K562 (cell line): ENCODE data around the gene SMIM22. TPM values are rescaled to one million over a fixed set of nuclear protein-coding genes. Genes with fewer than 3 reads are reported as not detected.

Source experiments
- ATAC-seq: fragments of 200-7000 bp; cut with Tn5 transposase; 3 replicates; pipeline ENCODE4 v1.9.1; 2020; ENCODE audit warnings: moderate library complexity
- BruUV-seq: library from RNA; stranded (reverse); fragments of 400-500 nt; replicated peaks from 2 replicates; lab custom pipeline; 2021; lab: Mats Ljungman, UMichigan
- CTCF ChIA-PET: fragments of 300-600 bp; formaldehyde crosslinking; extraction: SDS; loops from one replicate; lab custom pipeline; 2021; ENCODE audit warnings: low intra/inter-chr PET ratio; lab: Yijun Ruan, JAX
- POLR2A ChIA-PET: fragments of 300-600, 350-650 bp; sonication (Branson Sonifier 250); formaldehyde crosslinking; extraction: SDS; loops from one replicate; lab custom pipeline; 2021; ENCODE audit warnings: antibody characterized with exemption, inconsistent platforms; lab: Yijun Ruan, JAX
- DNase-seq, 4 experiments: peaks; one replicate each; pipeline versions ENCODE4 v3.0.0 to v3.0.0-alpha.2; 2011 to 2018; ENCODE audit warnings: low spot score in 3 of 4, mixed read lengths in 3 of 4; ENCODE audit errors: extremely low read depth in 1 of 4
- FAIRE-seq: peaks from 2 replicates; lab custom pipeline; 2011; peaks lifted over from hg19 to GRCh38; lab: Jason Lieb, UNC
- H2AFZ ChIP-seq: 2 replicates; pipeline ENCODE4 v1.6.0; 2011; ENCODE audit warnings: low read depth, low read length, control low read depth, inconsistent platforms
- H3K27ac ChIP-seq: fragments of 200-600 bp; 3 replicates; pipeline ENCODE4 v1.8.0; 2011; ENCODE audit warnings: low read depth, mild to moderate bottlenecking, control low read depth, inconsistent platforms, low read length, moderate library complexity, mixed read lengths; ENCODE audit errors: extremely low read depth
- H3K27me3 ChIP-seq, 2 experiments: fragments of 300-600 bp in 1 of 2; 2 replicates in 1 of 2; 3 replicates in 1 of 2; pipeline versions ENCODE4 v1.6.0 to v1.8.0; 2011; ENCODE audit warnings: inconsistent platforms in 2 of 2, low read length in 2 of 2, mild to moderate bottlenecking in 1 of 2, mixed read lengths in 1 of 2, moderate library complexity in 1 of 2; ENCODE audit not compliant: control insufficient read depth in 2 of 2, insufficient read depth in 2 of 2
- H3K36me3 ChIP-seq: fragments of 300-600 bp; 3 replicates; pipeline ENCODE4 v1.8.0; 2011; ENCODE audit warnings: mild to moderate bottlenecking, low read length, inconsistent platforms; ENCODE audit not compliant: control insufficient read depth, insufficient read depth
- H3K4me1 ChIP-seq, 2 experiments: fragments of 200-600 bp in 1 of 2; replicated peaks in 1 of 2; 2 replicates in 1 of 2; 3 replicates in 1 of 2; pipeline versions ENCODE4 v1.5.1 to v1.8.0; 2011; ENCODE audit warnings: inconsistent platforms in 2 of 2, low read length in 2 of 2, mild to moderate bottlenecking in 1 of 2, mixed read lengths in 1 of 2, moderate library complexity in 1 of 2; ENCODE audit not compliant: control insufficient read depth in 2 of 2, insufficient read depth in 2 of 2
- H3K4me2 ChIP-seq: 2 replicates; pipeline ENCODE4 v1.6.1; 2011; ENCODE audit warnings: low read length, control low read depth, inconsistent platforms, mixed read lengths; ENCODE audit not compliant: insufficient read depth
- H3K4me3 ChIP-seq: fragments of 200-600 bp; sonication (generic), shearing (Covaris generic); 2 replicates; pipeline ENCODE4 v1.5.1; 2016; ENCODE audit warnings: control low read depth, inconsistent platforms
- H3K79me2 ChIP-seq: fragments of 200-600 bp; 3 replicates; pipeline ENCODE4 v1.8.0; 2011; ENCODE audit warnings: low read length, inconsistent platforms; ENCODE audit not compliant: control insufficient read depth, insufficient read depth
- H3K9ac ChIP-seq, 2 experiments: 2 replicates each; pipeline versions ENCODE4 v1.6.0 to v1.6.1; 2011; ENCODE audit warnings: low read depth in 2 of 2, low read length in 2 of 2, control low read depth in 1 of 2, inconsistent platforms in 1 of 2, mild to moderate bottlenecking in 1 of 2, mixed read lengths in 1 of 2; ENCODE audit not compliant: insufficient read depth in 1 of 2
- H3K9me1 ChIP-seq: one replicate; pipeline ENCODE4 v1.6.0; 2011; ENCODE audit warnings: inconsistent platforms, mild to moderate bottlenecking, low read length, moderate library complexity; ENCODE audit not compliant: control insufficient read depth, insufficient read depth
- H3K9me3 ChIP-seq: replicated peaks from 2 replicates; pipeline ENCODE4 v1.5.1; 2011; ENCODE audit warnings: low read depth, low read length, inconsistent platforms; ENCODE audit not compliant: control insufficient read depth, insufficient read depth
- H4K20me1 ChIP-seq: replicated peaks from 2 replicates; pipeline ENCODE4 v1.6.1; 2011; ENCODE audit warnings: low read length, inconsistent platforms, mixed read lengths; ENCODE audit not compliant: control insufficient read depth, insufficient read depth
- ADNP ChIP-seq: fragments of 200-800 bp; sonication (Bioruptor generic); IDR thresholded peaks from 2 replicates; pipeline ENCODE4 v1.6.1; 2016; ENCODE audit warnings: missing genetic modification characterization, missing compliant biosample characterization
- BCOR ChIP-seq: fragments of 450-650 bp; IDR thresholded peaks from 2 replicates; pipeline ENCODE4 v1.6.1; 2016
- CBX1 ChIP-seq: sonication (generic); IDR thresholded peaks from 2 replicates; pipeline ENCODE4 v1.6.1; 2016; ENCODE audit warnings: antibody characterized with exemption, low read depth, mild to moderate bottlenecking
- COPS2 ChIP-seq: fragments of 450-650 bp; conservative IDR thresholded peaks from 2 replicates; pipeline ENCODE4 v1.6.1; 2016; ENCODE audit warnings: mild to moderate bottlenecking, moderate library complexity
- CREBBP ChIP-seq: IDR thresholded peaks from one replicate; pipeline ENCODE4 v1.6.1; 2012; ENCODE audit warnings: low read depth, mild to moderate bottlenecking, control low read depth, inconsistent platforms, low read length
- KDM1A ChIP-seq, 2 experiments: fragments of 450-650 bp; IDR thresholded peaks; 2 replicates each; pipeline ENCODE4 v1.6.1; 2016; ENCODE audit warnings: mild to moderate bottlenecking in 2 of 2
- PHF20 ChIP-seq: fragments of 450-650 bp; IDR thresholded peaks from 2 replicates; pipeline ENCODE4 v1.6.1; 2018; ENCODE audit not compliant: partially characterized antibody
- RBM25 ChIP-seq: fragments of 200-400 bp; formaldehyde crosslinking; IDR thresholded peaks from 2 replicates; pipeline ENCODE4 v1.6.1; 2018; ENCODE audit warnings: low read length, low read depth, moderate library complexity; ENCODE audit not compliant: severe bottlenecking
- ZNF146 ChIP-seq: IDR thresholded peaks from one replicate; pipeline ENCODE4 v1.6.1; 2018; ENCODE audit warnings: missing compliant biosample characterization; ENCODE audit not compliant: unreplicated experiment
- ZNF274 ChIP-seq: IDR thresholded peaks from 2 replicates; pipeline ENCODE4 v1.6.1; 2011; ENCODE audit warnings: low read depth, mild to moderate bottlenecking, low read length, moderate library complexity, borderline replicate concordance
- WGBS: fragments of 100-300 bp; shearing (Covaris generic); methylation state at CpG from one replicate; pipeline ENCODE4 v1.1.6; 2016; ENCODE audit warnings: low coverage, mixed read lengths; ENCODE audit not compliant: insufficient coverage; ENCODE audit errors: missing lambda C conversion rate; 5-methylcytosine and 5-hydroxymethylcytosine counted together
- in situ Hi-C: fragments of 300-500 bp; cut with MboI; formaldehyde crosslinking; loops from 4 replicates; pipeline ENCODE4 v1.15.0; 2018; ENCODE audit warnings: inconsistent platforms, mixed read lengths
- intact Hi-C: fragments of 100-400 bp; cut with micrococcal nuclease; formaldehyde crosslinking; loops from 2 replicates; pipeline ENCODE4 v1.14.2; 2022
- polyA plus RNA-seq, 8 experiments: library from polyadenylated mRNA; depleted of rRNA in 4 of 8; stranded (reverse) in 5 of 8; unstranded in 3 of 8; fragments of >200 nt; fragmentation: Nextera tagmentation in 2 of 8; fragmentation: Illumina TruSeq in 1 of 8; extraction: Ambion mirVana in 2 of 8; extraction: Trizol in 1 of 8; gene quantifications; 2 replicates each; pipeline versions ENCODE4 v1.2.1 to v1.2.3, GENCODE V29; 2011 to 2014; ENCODE audit warnings: inconsistent platforms in 1 of 8, missing spikeins in 1 of 8
- total RNA-seq, 7 experiments: library from RNA; depleted of rRNA in 6 of 7; stranded (reverse); fragments of >200 nt in 6 of 7; fragmentation: Illumina TruSeq in 2 of 7; extraction: Trizol in 2 of 7; gene quantifications; 2 replicates each; pipeline versions ENCODE4 v1.2.1 to v1.2.3, GENCODE V29; 2011 to 2021; ENCODE audit warnings: low replicate concordance in 1 of 7
- TF ChIP-seq, protein P1 (sequence below): fragments of 200-800 bp; sonication (Bioruptor generic); IDR thresholded peaks from 2 replicates; pipeline ENCODE4 v1.6.1; 2017; ENCODE audit warnings: missing genetic modification characterization, missing compliant biosample characterization
- TF ChIP-seq, protein P2 (sequence below): fragments of 250-450 bp; sonication (Bioruptor Pico); IDR thresholded peaks from 2 replicates; pipeline ENCODE4 v1.5.0; 2021; ENCODE audit warnings: mild to moderate bottlenecking, moderate library complexity
- TF ChIP-seq, protein P3 (sequence below): fragments of 250-450 bp; sonication (Bioruptor Pico); IDR thresholded peaks from 2 replicates; pipeline ENCODE4 v1.9.0; 2021; ENCODE audit warnings: mild to moderate bottlenecking
- TF ChIP-seq, protein P4 (sequence below): sonication (generic); formaldehyde crosslinking; IDR thresholded peaks from 2 replicates; pipeline ENCODE4 v1.8.0; 2022; ENCODE audit warnings: mild to moderate bottlenecking, missing genetic modification reagents

Gene SMIM22
- total and polyA plus RNA-seq, 9 of the 15 experiments (the other 6 are each of a cell fraction or from before 2014, with no cell fraction given) = not detected

DNA sequence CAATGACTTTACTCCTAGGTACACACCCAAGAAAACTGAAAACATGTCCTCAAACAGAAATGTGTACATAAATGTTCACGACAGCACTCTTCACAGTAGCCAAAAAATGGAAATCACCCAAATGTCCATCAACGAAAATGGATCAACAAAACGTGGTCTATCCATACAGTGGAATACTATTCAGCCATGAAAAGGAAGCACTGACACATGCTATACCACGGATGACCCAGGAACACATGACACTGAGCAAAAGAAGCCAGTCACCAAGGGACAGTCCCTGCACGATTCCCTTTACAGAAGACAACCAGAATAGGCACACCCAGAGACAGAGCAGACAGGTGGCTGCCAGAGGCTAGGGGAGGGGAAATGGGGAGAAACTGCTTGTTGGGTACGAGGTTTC, 39.5 kb upstream of the SMIM22 start:
- intact Hi-C loops (no loop called here), in situ Hi-C loops (no loop called here)
- WGBS = 89% methylated on average over 6 of the region's 6 CpGs
- Histone ChIP-seq H3K4me1 (peaks cover 0 to 2% of the 10 kb centered on the region in 2 experiments; a peak in 1 of 5 replicates), H4K20me1 (no peaks in the 10 kb centered on the region), H2AFZ (no peak overlapping the region), H3K4me3 (no peak overlapping the region), H3K4me2 (no peak overlapping the region), H3K27me3 (no peaks in the 10 kb centered on the region), H3K9me3 (peaks cover 11% of the 10 kb centered on the region), H3K79me2 (no peaks in the 10 kb centered on the region; the same call in 2 of the 3 replicates), H3K9me1 (no peaks in the 10 kb centered on the region), H3K36me3 (peaks cover 81% of the 10 kb centered on the region), H3K9ac (no peak overlapping the region), H3K27ac (no peak overlapping the region)
- BruUV-seq = no TSS peak
- ChIA-PET POLR2A (interaction anchor here (1.6 to 2.2 kb wide), 2 partner anchors 11 to 13 kb away, joined by 4 to 9 read pairs; no protein-coding TSS in a partner anchor), CTCF (no interaction called here)
- TF ChIP-seq, protein P1, sequence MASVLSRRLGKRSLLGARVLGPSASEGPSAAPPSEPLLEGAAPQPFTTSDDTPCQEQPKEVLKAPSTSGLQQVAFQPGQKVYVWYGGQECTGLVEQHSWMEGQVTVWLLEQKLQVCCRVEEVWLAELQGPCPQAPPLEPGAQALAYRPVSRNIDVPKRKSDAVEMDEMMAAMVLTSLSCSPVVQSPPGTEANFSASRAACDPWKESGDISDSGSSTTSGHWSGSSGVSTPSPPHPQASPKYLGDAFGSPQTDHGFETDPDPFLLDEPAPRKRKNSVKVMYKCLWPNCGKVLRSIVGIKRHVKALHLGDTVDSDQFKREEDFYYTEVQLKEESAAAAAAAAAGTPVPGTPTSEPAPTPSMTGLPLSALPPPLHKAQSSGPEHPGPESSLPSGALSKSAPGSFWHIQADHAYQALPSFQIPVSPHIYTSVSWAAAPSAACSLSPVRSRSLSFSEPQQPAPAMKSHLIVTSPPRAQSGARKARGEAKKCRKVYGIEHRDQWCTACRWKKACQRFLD = no peak
- TF ChIP-seq KDM1A (IDR thresholded peaks at IDR 0.05) (peak; percentile 43 to 57; a peak in 2 of 4 replicates), RBM25 (peak; percentile 68), PHF20 (peak; percentile 50), ZNF146 (CRISPR knock-in tag) (peak; percentile 99), ZNF274 (no peak), CBX1 (peak; percentile 68; the same call in 1 of the 2 replicates), COPS2 (no peak), ADNP (peak; percentile 44; the same call in 1 of the 2 replicates), BCOR (peak; percentile 86), CREBBP (no peak)
- TF ChIP-seq, protein P2, sequence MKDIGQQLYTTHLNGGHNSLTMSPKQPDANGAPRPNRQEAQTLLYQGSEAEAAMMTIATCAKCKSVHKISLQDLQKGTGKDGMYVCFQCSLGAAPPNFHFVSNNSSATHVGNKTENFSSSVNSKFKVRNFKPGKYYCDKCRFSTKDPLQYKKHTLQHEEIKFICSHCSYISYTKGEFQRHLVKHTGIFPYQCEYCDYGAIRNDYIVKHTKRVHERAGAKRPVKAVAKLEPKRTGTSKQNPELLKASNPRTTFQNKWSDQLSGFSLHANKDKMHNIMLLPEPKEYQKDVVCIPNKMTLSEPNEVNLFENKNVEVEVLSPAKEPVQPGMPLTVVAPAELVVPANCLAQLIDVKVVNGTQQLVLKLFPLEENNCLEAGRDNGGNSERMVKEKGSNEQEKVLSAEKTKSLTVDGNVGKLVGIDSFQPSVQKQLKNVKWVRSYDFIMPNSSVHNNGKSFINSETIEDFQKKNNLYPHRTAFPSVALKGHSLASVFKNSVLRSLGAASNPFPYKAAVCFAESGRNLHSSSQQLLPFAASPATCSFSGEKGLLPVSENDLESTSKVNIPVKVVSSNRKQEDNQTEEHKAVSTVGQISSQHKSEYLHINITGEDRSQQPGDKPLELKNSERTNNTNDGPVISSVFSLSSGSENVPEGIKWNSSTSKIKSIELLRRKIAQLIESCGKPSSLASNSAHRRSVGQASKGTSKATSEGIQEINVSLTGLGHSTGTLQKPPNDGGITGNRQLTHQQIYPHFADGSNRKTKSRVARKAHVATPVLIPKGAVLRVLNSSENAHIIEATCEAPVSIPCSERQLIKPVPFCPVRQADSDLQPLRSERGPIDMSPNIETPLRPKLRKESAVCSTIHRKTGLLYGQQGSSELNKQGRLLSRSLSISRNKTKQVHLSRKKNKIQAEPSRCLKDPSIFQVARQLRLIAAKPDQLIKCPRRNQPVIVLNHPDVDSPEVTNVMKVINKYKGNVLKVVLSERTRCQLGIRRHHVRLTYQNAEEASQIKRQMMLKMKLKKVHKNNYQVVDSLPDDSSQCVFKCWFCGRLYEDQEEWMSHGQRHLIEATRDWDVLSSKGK = no peak
- TF ChIP-seq, protein P3, sequence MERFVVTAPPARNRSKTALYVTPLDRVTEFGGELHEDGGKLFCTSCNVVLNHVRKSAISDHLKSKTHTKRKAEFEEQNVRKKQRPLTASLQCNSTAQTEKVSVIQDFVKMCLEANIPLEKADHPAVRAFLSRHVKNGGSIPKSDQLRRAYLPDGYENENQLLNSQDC (CRISPR knock-in tag) = no peak
- TF ChIP-seq, protein P4, sequence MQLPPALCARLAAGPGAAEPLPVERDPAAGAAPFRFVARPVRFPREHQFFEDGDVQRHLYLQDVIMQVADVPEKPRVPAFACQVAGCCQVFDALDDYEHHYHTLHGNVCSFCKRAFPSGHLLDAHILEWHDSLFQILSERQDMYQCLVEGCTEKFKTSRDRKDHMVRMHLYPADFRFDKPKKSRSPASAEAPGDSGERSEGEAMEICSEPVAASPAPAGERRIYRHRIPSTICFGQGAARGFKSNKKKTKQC = no peak
- no peak for ATAC-seq
- no peak for DNase-seq
- FAIRE-seq = no peak
